PC-9 (cell line): ENCODE measurements around the gene SLC7A14. TPM values are rescaled to one million over a fixed set of nuclear protein-coding genes. Genes with fewer than 3 reads are reported as not detected.

Experiments used
- BruUV-seq: library from RNA; stranded (reverse); fragments of 400-500 nt; replicated peaks from 2 replicates; lab custom pipeline; 2021; lab: Mats Ljungman, UMichigan
- CTCF ChIA-PET: fragments of 300-600 bp; sonication (Branson Sonifier 250); formaldehyde crosslinking; loops from one replicate; lab custom pipeline; 2022; ENCODE audit warnings: antibody characterized with exemption; lab: Charles Lee
- POLR2A ChIA-PET: fragments of 300-600 bp; sonication (Branson Sonifier 250); formaldehyde crosslinking; loops from one replicate; lab custom pipeline; 2022; ENCODE audit warnings: antibody characterized with exemption; ENCODE audit not compliant: unreplicated experiment; lab: Charles Lee
- DNase-seq, 2 experiments: peaks; one replicate each; pipeline versions ENCODE4 v3.0.0 to v3.0.0-alpha.2; 2015 to 2022; ENCODE audit warnings: mixed read lengths in 1 of 2
- H2AFZ ChIP-seq: fragments of 200-600 bp; sonication (generic); 2 replicates; pipeline ENCODE4 v1.8.1; 2017; ENCODE audit warnings: antibody characterized with exemption
- H3F3A ChIP-seq: fragments of 200-600 bp; sonication (generic); 2 replicates; pipeline ENCODE4 v1.8.1; 2017; ENCODE audit warnings: antibody characterized with exemption, mild to moderate bottlenecking, low read depth; ENCODE audit not compliant: insufficient read depth
- H3K27ac ChIP-seq: fragments of 200-600 bp; sonication (generic); 2 replicates; pipeline ENCODE4 v1.6.1; 2016; ENCODE audit warnings: mixed run types
- H3K27me3 ChIP-seq: fragments of 200-600 bp; sonication (generic); 2 replicates; pipeline ENCODE4 v1.6.1; 2016; ENCODE audit warnings: low read depth, mixed run types; ENCODE audit not compliant: insufficient read depth
- H3K36me3 ChIP-seq: fragments of 200-600 bp; sonication (generic); 2 replicates; pipeline ENCODE4 v1.6.1; 2016; ENCODE audit warnings: low read depth, mixed run types
- H3K4me1 ChIP-seq: fragments of 200-600 bp; sonication (generic); replicated peaks from 2 replicates; pipeline ENCODE4 v1.6.1; 2016; ENCODE audit warnings: mixed run types; ENCODE audit not compliant: insufficient read depth
- H3K4me2 ChIP-seq: fragments of 200-600 bp; sonication (generic); 2 replicates; pipeline ENCODE4 v1.6.1; 2017; ENCODE audit warnings: mixed run types
- H3K4me3 ChIP-seq: fragments of 200-600 bp; sonication (generic); 2 replicates; pipeline ENCODE4 v1.6.1; 2016; ENCODE audit warnings: mixed run types
- H3K79me2 ChIP-seq: fragments of 200-600 bp; sonication (generic); 2 replicates; pipeline ENCODE4 v1.6.1; 2017; ENCODE audit warnings: low read depth, mixed run types
- H3K9me2 ChIP-seq: fragments of 200-600 bp; sonication (generic); 2 replicates; pipeline ENCODE4 v1.8.1; 2017; ENCODE audit warnings: mild to moderate bottlenecking; ENCODE audit not compliant: insufficient read depth
- H3K9me3 ChIP-seq: fragments of 200-600 bp; sonication (generic); 2 replicates; pipeline ENCODE4 v1.8.1; 2016; ENCODE audit warnings: low read depth; ENCODE audit not compliant: insufficient read depth
- H4K20me1 ChIP-seq: fragments of 200-600 bp; sonication (generic); 2 replicates; pipeline ENCODE4 v1.8.1; 2017; ENCODE audit not compliant: insufficient read depth
- EZH2 ChIP-seq: fragments of 200-600 bp; sonication (generic); IDR thresholded peaks from 2 replicates; pipeline ENCODE4 v1.8.0; 2017; ENCODE audit warnings: antibody characterized with exemption, low read depth
- intact Hi-C: fragments of 100-400 bp; cut with micrococcal nuclease; formaldehyde crosslinking; loops from one replicate; pipeline ENCODE4 v1.10.0; 2022; ENCODE audit not compliant: unreplicated experiment
- total RNA-seq: library from RNA; stranded (reverse); gene quantifications from 2 replicates; pipeline ENCODE4 v1.2.3, GENCODE V29; 2021
- TF ChIP-seq, protein P1 (sequence below): fragments of 200-600 bp; sonication (generic); conservative IDR thresholded peaks from 2 replicates; pipeline ENCODE4 v1.6.1; 2017; ENCODE audit warnings: mixed run types, antibody characterized with exemption, mild to moderate bottlenecking, moderate library complexity

Gene SLC7A14
- total RNA-seq, 1 experiment from 2014 or later = not detected

DNA sequence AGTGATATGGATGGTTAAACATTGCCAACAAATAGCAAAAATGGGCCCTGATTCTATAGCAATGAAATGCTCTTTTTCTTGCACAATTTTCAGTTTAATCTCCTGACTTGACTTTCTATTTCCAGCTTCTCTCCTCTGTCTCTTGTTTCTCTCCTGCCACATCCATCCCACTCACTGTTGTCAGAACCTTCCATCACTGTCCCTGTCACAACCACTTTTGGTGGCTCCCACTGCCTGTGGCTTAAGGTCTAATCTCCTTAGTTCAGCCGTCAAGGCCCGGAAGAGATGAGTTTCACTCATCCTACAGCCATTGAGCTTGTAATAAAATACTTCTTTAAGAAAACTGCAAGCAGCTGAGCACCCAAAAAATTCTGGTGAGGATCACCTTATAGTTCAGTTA, 19.5 kb downstream of the SLC7A14 start:
- no peak overlapping the region for H3K4me3 ChIP-seq
- H3K36me3 ChIP-seq = no peaks in the 10 kb centered on the region
- no peaks in the 10 kb centered on the region for H3F3A ChIP-seq
- no peak overlapping the region for H2AFZ ChIP-seq
- ChIA-PET POLR2A (interaction anchor here (0.7 kb wide), 1 partner anchor 37 kb away, joined by 3 read pairs; no protein-coding TSS in a partner anchor), CTCF (no interaction called here)
- intact Hi-C loops = no loop called here
- H4K20me1 ChIP-seq = no peaks in the 10 kb centered on the region
- BruUV-seq = no TSS peak
- no peaks in the 10 kb centered on the region for H3K9me2 ChIP-seq
- H3K9me3 ChIP-seq = no peaks in the 10 kb centered on the region
- no peak overlapping the region for H3K27ac ChIP-seq
- H3K27me3 ChIP-seq = no peaks in the 10 kb centered on the region
- no peaks in the 10 kb centered on the region for H3K79me2 ChIP-seq
- no peak for DNase-seq
- H3K4me2 ChIP-seq = no peak overlapping the region
- TF ChIP-seq, protein P1, sequence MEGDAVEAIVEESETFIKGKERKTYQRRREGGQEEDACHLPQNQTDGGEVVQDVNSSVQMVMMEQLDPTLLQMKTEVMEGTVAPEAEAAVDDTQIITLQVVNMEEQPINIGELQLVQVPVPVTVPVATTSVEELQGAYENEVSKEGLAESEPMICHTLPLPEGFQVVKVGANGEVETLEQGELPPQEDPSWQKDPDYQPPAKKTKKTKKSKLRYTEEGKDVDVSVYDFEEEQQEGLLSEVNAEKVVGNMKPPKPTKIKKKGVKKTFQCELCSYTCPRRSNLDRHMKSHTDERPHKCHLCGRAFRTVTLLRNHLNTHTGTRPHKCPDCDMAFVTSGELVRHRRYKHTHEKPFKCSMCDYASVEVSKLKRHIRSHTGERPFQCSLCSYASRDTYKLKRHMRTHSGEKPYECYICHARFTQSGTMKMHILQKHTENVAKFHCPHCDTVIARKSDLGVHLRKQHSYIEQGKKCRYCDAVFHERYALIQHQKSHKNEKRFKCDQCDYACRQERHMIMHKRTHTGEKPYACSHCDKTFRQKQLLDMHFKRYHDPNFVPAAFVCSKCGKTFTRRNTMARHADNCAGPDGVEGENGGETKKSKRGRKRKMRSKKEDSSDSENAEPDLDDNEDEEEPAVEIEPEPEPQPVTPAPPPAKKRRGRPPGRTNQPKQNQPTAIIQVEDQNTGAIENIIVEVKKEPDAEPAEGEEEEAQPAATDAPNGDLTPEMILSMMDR = no peak
- no peak for TF ChIP-seq EZH2
- H3K4me1 ChIP-seq = no peaks in the 10 kb centered on the region

GRCh38 chr3:170565495-170565894, 20.4 kb downstream of the SLC7A14 start:
- ChIA-PET CTCF (interaction anchor here (0.5 kb wide), 1 partner anchor 10 kb away, joined by 3 read pairs; no protein-coding TSS in a partner anchor), POLR2A (interaction anchor here (0.6 kb wide), 1 partner anchor 519 kb away, joined by 7 read pairs; no protein-coding TSS in a partner anchor)
- no peak overlapping the region for H2AFZ ChIP-seq
- H3K9me3 ChIP-seq = no peaks in the 10 kb centered on the region
- TF ChIP-seq, protein P1 = no peak
- no peak for TF ChIP-seq EZH2
- H4K20me1 ChIP-seq = no peaks in the 10 kb centered on the region
- H3K4me2 ChIP-seq = no peak overlapping the region
- no peak overlapping the region for H3K27ac ChIP-seq
- BruUV-seq = no TSS peak
- H3K79me2 ChIP-seq = no peaks in the 10 kb centered on the region
- H3K4me3 ChIP-seq = no peak overlapping the region
- H3K27me3 ChIP-seq = no peaks in the 10 kb centered on the region
- H3K4me1 ChIP-seq = no peaks in the 10 kb centered on the region
- no peaks in the 10 kb centered on the region for H3K36me3 ChIP-seq
- H3K9me2 ChIP-seq = no peaks in the 10 kb centered on the region
- H3F3A ChIP-seq = no peaks in the 10 kb centered on the region
- intact Hi-C loops = no loop called here
- DNase-seq = no peak

DNA sequence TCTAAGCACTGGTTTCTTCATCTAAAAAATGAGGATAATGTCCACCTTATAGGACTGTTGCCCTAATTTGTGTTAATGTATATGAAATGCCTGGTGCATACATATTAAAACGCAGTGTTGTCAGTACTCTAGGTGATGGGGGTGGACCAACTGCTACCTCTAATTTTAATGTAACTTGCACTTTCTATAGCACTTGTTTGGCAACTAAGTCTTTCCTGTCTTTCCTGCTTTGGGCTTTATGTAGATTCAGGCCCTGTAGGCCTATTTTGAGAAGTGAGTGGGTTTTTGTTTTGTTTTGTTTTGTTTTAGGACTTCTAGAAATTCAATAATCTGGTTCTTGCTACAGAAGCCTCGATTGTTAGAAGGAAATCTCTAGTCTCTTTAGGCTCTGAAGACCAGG, 21.2 kb downstream of the SLC7A14 start:
- Histone ChIP-seq H3K9me2 (no peaks in the 10 kb centered on the region), H2AFZ (no peak overlapping the region), H3K27me3 (no peaks in the 10 kb centered on the region), H4K20me1 (no peaks in the 10 kb centered on the region), H3K79me2 (no peaks in the 10 kb centered on the region), H3F3A (no peaks in the 10 kb centered on the region), H3K4me1 (no peaks in the 10 kb centered on the region), H3K9me3 (no peaks in the 10 kb centered on the region), H3K27ac (no peak overlapping the region), H3K4me2 (no peak overlapping the region), H3K36me3 (no peaks in the 10 kb centered on the region), H3K4me3 (no peak overlapping the region)
- POLR2A ChIA-PET = interaction anchor here (0.6 to 0.7 kb wide), 2 partner anchors 14 to 520 kb away, joined by 4 to 7 read pairs; no protein-coding TSS in a partner anchor
- CTCF ChIA-PET = no interaction called here
- no peak for DNase-seq
- BruUV-seq = no TSS peak
- intact Hi-C loops = no loop called here
- TF ChIP-seq, protein P1 = no peak
- no peak for TF ChIP-seq EZH2
